ENCODE measurements around the gene LRRC43.

DNA sequence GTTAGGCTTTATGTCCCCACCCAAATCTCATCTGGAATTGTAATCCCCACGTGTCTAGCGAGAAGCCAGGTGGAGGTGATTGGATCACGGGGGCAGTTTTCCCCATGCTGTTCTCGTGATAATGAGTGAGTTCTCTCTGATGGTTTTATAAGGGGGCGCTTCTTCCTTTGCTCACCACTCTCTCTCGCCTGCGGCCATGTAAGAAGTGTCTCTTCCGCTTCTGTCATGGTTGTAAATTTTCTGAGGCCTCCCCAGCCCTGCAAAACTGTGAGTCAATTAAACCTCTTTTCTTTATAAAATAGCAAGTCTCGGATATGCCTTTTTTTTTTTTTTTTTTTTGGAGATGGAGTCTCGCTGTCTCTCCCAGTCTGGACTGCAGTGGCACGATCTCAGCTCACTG, 22.2 kb upstream of the LRRC43 start:
- TF ChIP-seq, protein P1, sequence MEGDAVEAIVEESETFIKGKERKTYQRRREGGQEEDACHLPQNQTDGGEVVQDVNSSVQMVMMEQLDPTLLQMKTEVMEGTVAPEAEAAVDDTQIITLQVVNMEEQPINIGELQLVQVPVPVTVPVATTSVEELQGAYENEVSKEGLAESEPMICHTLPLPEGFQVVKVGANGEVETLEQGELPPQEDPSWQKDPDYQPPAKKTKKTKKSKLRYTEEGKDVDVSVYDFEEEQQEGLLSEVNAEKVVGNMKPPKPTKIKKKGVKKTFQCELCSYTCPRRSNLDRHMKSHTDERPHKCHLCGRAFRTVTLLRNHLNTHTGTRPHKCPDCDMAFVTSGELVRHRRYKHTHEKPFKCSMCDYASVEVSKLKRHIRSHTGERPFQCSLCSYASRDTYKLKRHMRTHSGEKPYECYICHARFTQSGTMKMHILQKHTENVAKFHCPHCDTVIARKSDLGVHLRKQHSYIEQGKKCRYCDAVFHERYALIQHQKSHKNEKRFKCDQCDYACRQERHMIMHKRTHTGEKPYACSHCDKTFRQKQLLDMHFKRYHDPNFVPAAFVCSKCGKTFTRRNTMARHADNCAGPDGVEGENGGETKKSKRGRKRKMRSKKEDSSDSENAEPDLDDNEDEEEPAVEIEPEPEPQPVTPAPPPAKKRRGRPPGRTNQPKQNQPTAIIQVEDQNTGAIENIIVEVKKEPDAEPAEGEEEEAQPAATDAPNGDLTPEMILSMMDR (IDR thresholded peaks at IDR 0.05) = no peak
- TF ChIP-seq, protein P2, sequence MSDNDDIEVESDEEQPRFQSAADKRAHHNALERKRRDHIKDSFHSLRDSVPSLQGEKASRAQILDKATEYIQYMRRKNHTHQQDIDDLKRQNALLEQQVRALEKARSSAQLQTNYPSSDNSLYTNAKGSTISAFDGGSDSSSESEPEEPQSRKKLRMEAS (IDR thresholded peaks at IDR 0.05) = no peak
- TF ChIP-seq RAD21 (conservative IDR thresholded peaks at IDR 0.05 in 1 of 2, IDR thresholded peaks at IDR 0.05 in 1 of 2) (no peak), POLR2A (IDR thresholded peaks at IDR 0.05; ENCODE audit: low read length) (no peak), KDM5A (IDR thresholded peaks at IDR 0.05) (no peak), RFX5 (IDR thresholded peaks at IDR 0.05) (no peak), GATA3 (IDR thresholded peaks at IDR 0.05; ENCODE audit: borderline replicate concordance) (no peak)
